Ovary (tissue), 3 donors: ENCODE measurements around the gene ZNF282.

ENCODE experiments used
- EP300 ChIP-seq: sonication (generic); formaldehyde crosslinking; IDR thresholded peaks from one replicate; pipeline ENCODE4 v1.6.1; 2017; ENCODE audit warnings: antibody characterized with exemption
- POLR2A ChIP-seq: fragments of 450-650 bp; IDR thresholded peaks from one replicate; pipeline ENCODE4 v1.6.1; 2017; ENCODE audit warnings: antibody characterized with exemption, mild to moderate bottlenecking, moderate library complexity
- TF ChIP-seq, protein P1 (sequence below), 3 donors: fragments of 450-650 bp in 2 of 3; fragments of 200-600 bp in 1 of 3; IDR thresholded peaks; one replicate each; pipeline versions ENCODE4 v1.5.1 to v1.8.0; 2016 to 2022; ENCODE audit warnings: antibody characterized with exemption in 3 of 3, mild to moderate bottlenecking in 1 of 3
- donor health status: DM: no; HTN: no; CAD: no.

DNA sequence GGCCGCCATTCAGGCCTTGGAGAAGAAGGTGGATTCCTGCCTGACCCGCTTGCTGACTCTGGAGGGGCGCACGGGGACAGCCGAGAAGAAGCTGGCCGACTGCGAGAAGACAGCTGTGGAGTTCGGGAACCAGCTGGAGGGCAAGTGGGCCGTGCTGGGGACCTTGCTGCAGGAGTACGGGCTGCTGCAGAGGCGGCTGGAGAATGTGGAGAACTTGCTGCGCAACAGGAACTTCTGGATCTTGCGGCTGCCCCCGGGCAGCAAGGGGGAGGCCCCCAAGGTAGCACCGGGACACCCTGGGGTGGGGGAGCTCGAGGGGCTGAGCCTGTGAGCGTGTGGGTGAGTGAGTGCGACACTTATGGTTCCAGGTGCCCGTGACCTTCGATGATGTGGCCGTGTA is 71.1 kb downstream of the ZNF282 start:
- no peak for TF ChIP-seq POLR2A
- TF ChIP-seq, protein P1, sequence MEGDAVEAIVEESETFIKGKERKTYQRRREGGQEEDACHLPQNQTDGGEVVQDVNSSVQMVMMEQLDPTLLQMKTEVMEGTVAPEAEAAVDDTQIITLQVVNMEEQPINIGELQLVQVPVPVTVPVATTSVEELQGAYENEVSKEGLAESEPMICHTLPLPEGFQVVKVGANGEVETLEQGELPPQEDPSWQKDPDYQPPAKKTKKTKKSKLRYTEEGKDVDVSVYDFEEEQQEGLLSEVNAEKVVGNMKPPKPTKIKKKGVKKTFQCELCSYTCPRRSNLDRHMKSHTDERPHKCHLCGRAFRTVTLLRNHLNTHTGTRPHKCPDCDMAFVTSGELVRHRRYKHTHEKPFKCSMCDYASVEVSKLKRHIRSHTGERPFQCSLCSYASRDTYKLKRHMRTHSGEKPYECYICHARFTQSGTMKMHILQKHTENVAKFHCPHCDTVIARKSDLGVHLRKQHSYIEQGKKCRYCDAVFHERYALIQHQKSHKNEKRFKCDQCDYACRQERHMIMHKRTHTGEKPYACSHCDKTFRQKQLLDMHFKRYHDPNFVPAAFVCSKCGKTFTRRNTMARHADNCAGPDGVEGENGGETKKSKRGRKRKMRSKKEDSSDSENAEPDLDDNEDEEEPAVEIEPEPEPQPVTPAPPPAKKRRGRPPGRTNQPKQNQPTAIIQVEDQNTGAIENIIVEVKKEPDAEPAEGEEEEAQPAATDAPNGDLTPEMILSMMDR (IDR thresholded peaks at IDR 0.05), result no peak
- TF ChIP-seq EP300, result no peak
